OCI-LY3 (cell line): ENCODE data around the gene KIRREL1.

Experiments
- H2AFZ ChIP-seq: fragments of 200-600, 300-600 bp; shearing (Covaris generic); 2 replicates; pipeline ENCODE4 v1.6.0; 2014; ENCODE audit warnings: antibody characterized with exemption, low read depth, low read length
- H3K27ac ChIP-seq: fragments of 200-600, 300-600 bp; sonication (generic); 2 replicates; pipeline ENCODE4 v1.5.1; 2014; ENCODE audit warnings: mild to moderate bottlenecking, low read length, moderate library complexity, mixed read lengths
- H3K27me3 ChIP-seq: fragments of 200-600, 300-600 bp; sonication (generic); 2 replicates; pipeline ENCODE4 v1.6.1; 2014; ENCODE audit warnings: low read depth, low read length, mixed read lengths
- H3K36me3 ChIP-seq: fragments of 200-600, 300-600 bp; sonication (generic); replicated peaks from 2 replicates; pipeline ENCODE3; 2014; ENCODE audit warnings: low read depth, low read length, mixed read lengths
- H3K4me1 ChIP-seq: fragments of 300-600, 200-600 bp; sonication (generic); 2 replicates; pipeline ENCODE4 v1.6.1; 2014; ENCODE audit warnings: low read length, mixed read lengths
- H3K4me2 ChIP-seq: fragments of 200-600, 300-600 bp; sonication (generic); 2 replicates; pipeline ENCODE4 v1.6.1; 2014; ENCODE audit warnings: low read length, mixed read lengths
- H3K4me3 ChIP-seq: fragments of 300-600, 200-600 bp; sonication (generic); 2 replicates; pipeline ENCODE4 v1.5.1; 2014; ENCODE audit warnings: antibody characterized with exemption, mild to moderate bottlenecking, low read length, moderate library complexity
- H3K79me2 ChIP-seq: fragments of 300-600, 200-600 bp; shearing (Covaris generic); 2 replicates; pipeline ENCODE4 v1.6.1; 2014; ENCODE audit warnings: mild to moderate bottlenecking, low read length, mixed read lengths
- H3K9ac ChIP-seq: fragments of 300-600, 200-600 bp; shearing (Covaris generic); 2 replicates; pipeline ENCODE4 v1.6.0; 2014; ENCODE audit warnings: mild to moderate bottlenecking, low read length, moderate library complexity
- H3K9me3 ChIP-seq: fragments of 200-600, 300-600 bp; shearing (Covaris generic); 2 replicates; pipeline ENCODE4 v1.6.1; 2014; ENCODE audit warnings: low read length, mixed read lengths; ENCODE audit not compliant: insufficient read depth
- H4K20me1 ChIP-seq: fragments of 200-600, 300-600 bp; sonication (generic); 2 replicates; pipeline ENCODE4 v1.6.1; 2016; ENCODE audit warnings: low read length, mixed read lengths; ENCODE audit not compliant: insufficient read depth
- EZH2phosphoT487 ChIP-seq: fragments of 200-600 bp; shearing (Covaris generic); IDR thresholded peaks from 2 replicates; pipeline ENCODE4 v1.6.1; 2018; ENCODE audit warnings: antibody characterized with exemption, mixed run types, low read depth
- TF ChIP-seq, protein P1 (sequence below): fragments of 200-600, 300-600 bp; sonication (generic); IDR thresholded peaks from 2 replicates; pipeline ENCODE4 v1.5.1; 2014; ENCODE audit warnings: antibody characterized with exemption, low read length, low read depth

Gene KIRREL1

DNA sequence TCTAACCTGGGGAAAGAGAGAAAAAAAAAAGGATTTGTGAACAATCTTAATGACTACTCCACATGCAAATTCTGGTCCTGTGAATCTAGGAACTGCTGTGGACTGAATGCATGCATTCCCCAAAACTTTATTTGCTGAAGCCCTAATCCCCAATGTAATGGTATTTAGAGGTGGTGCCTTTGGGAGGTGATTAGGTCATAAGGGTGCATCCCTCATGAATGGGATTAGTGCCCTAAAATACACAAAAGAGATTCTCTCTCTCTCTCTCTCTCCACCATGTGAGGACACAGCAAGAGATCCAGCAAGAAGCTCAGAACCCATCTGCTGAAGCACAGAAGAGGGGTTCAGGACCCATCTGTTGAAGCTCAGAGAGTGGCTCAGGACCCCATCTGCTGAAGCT, 26.2 kb upstream of the KIRREL1 start:
- Histone ChIP-seq H3K9ac (no peak overlapping the region), H3K9me3 (no peaks in the 10 kb centered on the region), H3K27ac (no peak overlapping the region), H3K79me2 (no peaks in the 10 kb centered on the region), H3K4me3 (no peak overlapping the region), H3K4me2 (no peak overlapping the region), H3K27me3 (peaks cover 58% of the 10 kb centered on the region), H4K20me1 (peaks cover under 1% of the 10 kb centered on the region; the same call in 1 of the 2 replicates), H2AFZ (no peak overlapping the region), H3K4me1 (peaks cover 21% of the 10 kb centered on the region), H3K36me3 (no peaks in the 10 kb centered on the region)
- TF ChIP-seq, protein P1, sequence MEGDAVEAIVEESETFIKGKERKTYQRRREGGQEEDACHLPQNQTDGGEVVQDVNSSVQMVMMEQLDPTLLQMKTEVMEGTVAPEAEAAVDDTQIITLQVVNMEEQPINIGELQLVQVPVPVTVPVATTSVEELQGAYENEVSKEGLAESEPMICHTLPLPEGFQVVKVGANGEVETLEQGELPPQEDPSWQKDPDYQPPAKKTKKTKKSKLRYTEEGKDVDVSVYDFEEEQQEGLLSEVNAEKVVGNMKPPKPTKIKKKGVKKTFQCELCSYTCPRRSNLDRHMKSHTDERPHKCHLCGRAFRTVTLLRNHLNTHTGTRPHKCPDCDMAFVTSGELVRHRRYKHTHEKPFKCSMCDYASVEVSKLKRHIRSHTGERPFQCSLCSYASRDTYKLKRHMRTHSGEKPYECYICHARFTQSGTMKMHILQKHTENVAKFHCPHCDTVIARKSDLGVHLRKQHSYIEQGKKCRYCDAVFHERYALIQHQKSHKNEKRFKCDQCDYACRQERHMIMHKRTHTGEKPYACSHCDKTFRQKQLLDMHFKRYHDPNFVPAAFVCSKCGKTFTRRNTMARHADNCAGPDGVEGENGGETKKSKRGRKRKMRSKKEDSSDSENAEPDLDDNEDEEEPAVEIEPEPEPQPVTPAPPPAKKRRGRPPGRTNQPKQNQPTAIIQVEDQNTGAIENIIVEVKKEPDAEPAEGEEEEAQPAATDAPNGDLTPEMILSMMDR: no peak
- no peak for TF ChIP-seq EZH2phosphoT487

DNA sequence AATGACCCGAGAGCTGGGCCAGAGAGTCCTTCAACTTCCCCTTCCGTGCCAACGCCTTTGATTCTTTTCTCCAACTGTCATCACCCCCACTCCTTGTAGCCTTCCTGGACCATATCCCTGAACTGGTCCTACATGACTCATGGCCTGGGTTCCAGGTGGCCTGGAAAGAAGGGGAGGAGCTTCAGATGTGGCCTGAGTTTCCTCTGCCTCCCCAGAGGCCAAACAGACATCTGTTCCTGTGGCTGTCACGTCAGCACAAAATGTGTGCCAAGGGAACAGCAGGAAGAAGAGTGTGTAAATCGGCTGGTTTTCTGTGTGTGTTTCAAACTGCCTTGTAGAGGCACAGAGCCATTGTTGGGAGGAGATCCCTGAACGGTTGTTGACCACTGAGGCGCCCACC, 24.9 kb upstream of the KIRREL1 start:
- peaks cover 9% of the 10 kb centered on the region; the same call in 1 of the 2 replicates for H3K4me1 ChIP-seq
- no peak overlapping the region for H3K9ac ChIP-seq
- no peaks in the 10 kb centered on the region for H3K79me2 ChIP-seq
- H4K20me1 ChIP-seq: no peaks in the 10 kb centered on the region
- H3K4me2 ChIP-seq: no peak overlapping the region
- H2AFZ ChIP-seq: no peak overlapping the region
- H3K27me3 ChIP-seq: peaks cover 50% of the 10 kb centered on the region
- TF ChIP-seq EZH2phosphoT487: no peak
- TF ChIP-seq, protein P1: no peak
- no peaks in the 10 kb centered on the region for H3K36me3 ChIP-seq
- no peaks in the 10 kb centered on the region for H3K9me3 ChIP-seq
- no peak overlapping the region for H3K4me3 ChIP-seq
- H3K27ac ChIP-seq: no peak overlapping the region

DNA sequence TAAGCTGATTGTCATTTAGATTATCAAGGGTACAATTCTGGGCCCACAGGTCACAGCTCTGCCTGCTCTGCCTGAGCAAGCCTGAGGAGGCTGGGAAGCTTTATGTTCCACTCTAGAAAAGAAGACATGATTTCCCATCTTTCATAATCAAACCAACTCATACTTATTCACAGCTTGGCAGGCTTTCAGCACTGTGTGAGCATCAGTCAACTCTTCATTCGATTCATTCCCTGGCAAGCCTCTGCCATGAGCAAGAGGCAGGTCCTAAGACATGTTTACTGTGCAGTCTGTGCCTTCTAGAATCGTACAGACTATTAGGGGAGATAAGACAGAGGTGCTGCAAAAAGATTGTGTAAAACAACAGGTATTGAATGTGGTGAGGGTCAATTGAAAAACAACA, 24.5 kb upstream of the KIRREL1 start:
- Histone ChIP-seq H2AFZ (no peak overlapping the region), H3K79me2 (no peaks in the 10 kb centered on the region), H3K27me3 (peaks cover 51% of the 10 kb centered on the region), H3K27ac (no peak overlapping the region), H3K4me1 (peaks cover 7% of the 10 kb centered on the region; the same call in 1 of the 2 replicates), H3K4me3 (no peak overlapping the region), H3K36me3 (no peaks in the 10 kb centered on the region), H3K9me3 (no peaks in the 10 kb centered on the region), H3K4me2 (no peak overlapping the region), H3K9ac (no peak overlapping the region), H4K20me1 (no peaks in the 10 kb centered on the region)
- TF ChIP-seq, protein P1: no peak
- no peak for TF ChIP-seq EZH2phosphoT487

DNA sequence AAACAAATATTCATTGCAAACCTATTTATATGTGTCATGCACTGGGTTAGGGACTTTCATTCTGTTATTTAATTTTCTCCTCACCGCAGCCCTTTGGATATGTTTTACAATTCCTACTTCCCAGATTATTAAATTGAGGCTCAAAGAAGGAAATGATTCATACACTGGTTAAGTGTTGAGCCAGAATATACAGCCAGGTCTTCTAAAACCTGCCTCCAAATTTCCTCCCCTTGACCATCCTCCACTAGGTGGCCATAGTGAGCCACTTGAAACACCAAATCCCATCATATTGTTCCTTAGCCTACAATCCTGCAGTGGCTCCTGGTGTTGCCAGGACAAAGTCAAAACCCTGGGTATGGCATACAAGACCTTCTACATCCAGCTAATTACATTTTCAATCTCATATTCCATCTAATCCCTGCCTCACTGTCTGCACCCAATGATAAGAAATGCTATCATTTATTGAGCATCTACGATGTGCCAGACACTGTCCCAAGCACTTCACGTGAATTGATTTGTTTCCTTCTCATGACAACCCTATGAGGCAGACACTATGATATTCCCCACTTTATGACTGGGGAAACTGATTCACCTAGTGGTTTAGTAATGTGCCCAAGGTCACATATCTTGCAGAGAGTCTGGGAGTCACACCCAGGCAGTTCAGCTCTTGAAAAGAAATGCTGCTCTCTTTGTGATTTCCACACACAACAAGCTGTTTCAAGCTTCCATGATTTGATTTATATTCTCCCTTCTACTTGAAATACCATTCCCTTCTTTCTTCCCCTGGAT, 23.6 kb upstream of the KIRREL1 start:
- H3K4me1 ChIP-seq: peaks cover 7% of the 10 kb centered on the region; the same call in 1 of the 2 replicates
- no peak overlapping the region for H3K27ac ChIP-seq
- no peaks in the 10 kb centered on the region for H4K20me1 ChIP-seq
- no peaks in the 10 kb centered on the region for H3K9me3 ChIP-seq
- H3K4me2 ChIP-seq: no peak overlapping the region
- no peak overlapping the region for H3K4me3 ChIP-seq
- H3K27me3 ChIP-seq: peaks cover 48% of the 10 kb centered on the region
- TF ChIP-seq, protein P1: peak; percentile 90
- TF ChIP-seq EZH2phosphoT487: no peak
- no peak overlapping the region for H3K9ac ChIP-seq
- no peaks in the 10 kb centered on the region for H3K79me2 ChIP-seq
- no peak overlapping the region for H2AFZ ChIP-seq
- H3K36me3 ChIP-seq: no peaks in the 10 kb centered on the region
